ENCODE data around the gene EHBP1L1. TPM values are rescaled to one million over a fixed set of nuclear protein-coding genes. Genes with fewer than 3 reads are reported as not detected.
A peak's percentile ranks its signal among the peaks of the same experiment; 100 is the strongest.

Gene EHBP1L1
- total RNA-seq, 6 donors from 2014 or later: 70.4 to 220 (median 133) TPM

DNA sequence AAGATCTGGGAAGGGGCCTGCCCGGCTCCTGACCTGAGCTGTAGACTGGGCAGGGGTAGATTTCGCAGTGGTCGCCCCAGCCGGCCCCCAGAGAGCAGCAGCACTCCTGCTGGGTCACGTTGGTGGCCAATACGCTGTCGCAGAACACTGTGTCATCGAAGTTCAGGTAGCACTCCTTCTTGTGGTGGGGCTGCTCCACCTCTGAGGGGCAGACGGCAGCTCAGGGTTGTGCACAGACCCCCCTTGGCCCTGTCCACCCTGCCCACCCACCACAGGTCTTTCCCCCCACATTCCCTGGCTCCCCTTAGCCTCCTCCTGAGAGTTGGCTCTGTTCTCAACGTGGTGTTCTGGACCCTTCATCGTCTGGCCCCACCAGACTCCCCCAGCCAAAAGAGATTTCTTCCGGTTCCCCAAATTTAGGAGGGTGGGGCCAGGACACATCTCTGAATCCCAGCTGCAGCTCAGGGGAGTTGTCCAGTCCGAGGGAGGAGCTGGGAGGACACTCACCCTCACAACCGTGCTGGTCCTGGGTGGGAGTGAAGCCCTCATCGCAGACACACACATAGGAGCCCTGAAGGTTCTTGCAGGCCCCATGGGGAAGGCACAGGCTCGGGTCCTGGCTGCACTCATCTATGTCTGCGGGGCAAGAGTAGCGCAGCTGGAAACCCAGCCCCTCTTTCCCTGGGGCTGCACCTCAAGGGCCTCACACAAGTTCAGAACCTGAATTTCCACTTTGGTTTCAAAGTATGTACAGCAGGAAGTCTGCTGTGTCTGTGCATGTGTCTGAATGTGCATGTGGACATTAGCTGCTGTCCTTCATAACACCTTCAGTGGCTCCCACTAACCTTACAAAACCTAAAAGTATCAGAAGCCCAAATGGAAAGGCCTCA, 34.5 kb upstream of the EHBP1L1 start:
- WGBS, 2 donors: 23 to 53% methylated on average over 13 to 18 of the region's 18 CpGs
- DNase-seq (peak in 1 of 2 donors; percentile 57), ATAC-seq (ENCODE audit: low FRiP score in 2 of 2) (peak in 1 of 2 donors; percentile 4)
- Histone ChIP-seq H3K4me1 (peaks cover 18 to 42% (median 27%) of the 10 kb centered on the region in 4 donors), H3K4me3 (peak overlapping the region in 3 of 4 donors; percentile 48 to 68 (median 66)), H3K27ac (peak overlapping the region; percentile 82 to 94 (median 90)), H3K27me3 (no peaks in the 10 kb centered on the region), H3K9me3 (no peaks in the 10 kb centered on the region), H3K36me3 (peaks cover 0 to 33% (median 25%) of the 10 kb centered on the region in 4 donors)
- TF ChIP-seq POLR2AphosphoS5 (IDR thresholded peaks at IDR 0.05) (no peak), EP300 (IDR thresholded peaks at IDR 0.05) (no peak), CTCF (IDR thresholded peaks at IDR 0.05) (peak in 1 of 6 experiments; percentile 37), POLR2A (IDR thresholded peaks at IDR 0.05) (peak in 1 of 4 donors; percentile 30)

- Histone ChIP-seq H3K9me3 (no peaks in the 10 kb centered on the region), H3K4me1 (peaks cover 24 to 54% (median 31%) of the 10 kb centered on the region in 4 donors), H3K36me3 (peaks cover 0 to 22% (median 17%) of the 10 kb centered on the region in 4 donors), H3K4me3 (no peak overlapping the region), H3K27me3 (no peaks in the 10 kb centered on the region), H3K27ac (peak overlapping the region in 2 of 4 donors; percentile 11 to 33)
- WGBS, 2 donors: 93 to 95% methylated on average over 3 of the region's 3 CpGs
- no peak for DNase-seq
- no peak for TF ChIP-seq CTCF (IDR thresholded peaks at IDR 0.05)
- TF ChIP-seq POLR2A (IDR thresholded peaks at IDR 0.05): no peak
- TF ChIP-seq POLR2AphosphoS5 (IDR thresholded peaks at IDR 0.05): no peak
- no peak for TF ChIP-seq EP300 (IDR thresholded peaks at IDR 0.05)
- no peak for ATAC-seq (ENCODE audit: low FRiP score in 2 of 2)
Observed at GRCh38 chr11:65542738-65543390, 33.0 kb upstream of the EHBP1L1 start.

GRCh38 chr11:65545853-65546216, 30.0 kb upstream of the EHBP1L1 start:
- Histone ChIP-seq H3K27ac (peak overlapping the region; percentile 52 to 80 (median 75)), H3K36me3 (peaks cover 0 to 15% (median 7%) of the 10 kb centered on the region in 4 donors), H3K4me3 (peak overlapping the region in 3 of 4 donors; percentile 46 to 57 (median 48))

More at GRCh38 chr11:65545853-65546216, 30.0 kb upstream of the EHBP1L1 start:
- ATAC-seq (ENCODE audit: low FRiP score in 2 of 2) (no peak), DNase-seq (no peak)
- H3K27me3 ChIP-seq: no peaks in the 10 kb centered on the region
- no peaks in the 10 kb centered on the region for H3K9me3 ChIP-seq
- WGBS, 2 donors: 66% methylated on average over 4 of the region's 4 CpGs
- no peak for TF ChIP-seq POLR2A (IDR thresholded peaks at IDR 0.05)
- TF ChIP-seq CTCF (IDR thresholded peaks at IDR 0.05): no peak
- no peak for TF ChIP-seq EP300 (IDR thresholded peaks at IDR 0.05)
- no peak for TF ChIP-seq POLR2AphosphoS5 (IDR thresholded peaks at IDR 0.05)
- H3K4me1 ChIP-seq: peaks cover 13 to 37% (median 22%) of the 10 kb centered on the region in 4 donors
